CD4-positive, alpha-beta T cell (primary cell): ENCODE measurements around the gene RNF208. TPM values are rescaled to one million over a fixed set of nuclear protein-coding genes. Genes with fewer than 3 reads are reported as not detected.

Experiments
- ATAC-seq: fragments of 200-7000 bp; cut with Tn5 transposase; one replicate; pipeline ENCODE4 v1.10.0; 2022; ENCODE audit warnings: mild to moderate bottlenecking; ENCODE audit not compliant: poor library complexity
- CTCF ChIA-PET: fragments of 350-600 bp; sonication (Branson Sonifier 250); formaldehyde crosslinking; loops from one replicate; lab custom pipeline; 2021; ENCODE audit warnings: antibody characterized with exemption, inconsistent platforms; lab: Charles Lee
- POLR2A ChIA-PET: fragments of 350-600 bp; sonication (Branson Sonifier 250); formaldehyde crosslinking; loops from one replicate; lab custom pipeline; 2021; ENCODE audit warnings: antibody characterized with exemption, inconsistent platforms; lab: Charles Lee
- DNase-seq, 14 experiments: peaks; one replicate each; pipeline ENCODE4 v3.0.0-alpha.2; 2013 to 2020; ENCODE audit warnings: mixed read lengths in 2 of 14
- H3K27ac ChIP-seq, 2 donors: one replicate each; pipeline versions ENCODE4 v1.5.1 to v1.7.0; 2013; ENCODE audit warnings: low read length in 2 of 2, low read depth in 1 of 2, mild to moderate bottlenecking in 1 of 2
- H3K27me3 ChIP-seq, 2 experiments: 1 replicate in 1 of 2; 2 replicates in 1 of 2; pipeline versions ENCODE4 v1.6.1 to v1.7.0; 2013; ENCODE audit warnings: low read length in 2 of 2, control low read depth in 1 of 2, mild to moderate bottlenecking in 1 of 2, moderate library complexity in 1 of 2; ENCODE audit not compliant: insufficient read depth in 2 of 2, control insufficient read depth in 1 of 2
- H3K36me3 ChIP-seq: one replicate; pipeline ENCODE4 v1.6.1; 2013; ENCODE audit warnings: low read length, control low read depth; ENCODE audit not compliant: insufficient read depth
- H3K4me1 ChIP-seq: one replicate; pipeline ENCODE4 v1.6.1; 2013; ENCODE audit warnings: low read length, control low read depth; ENCODE audit not compliant: insufficient read depth
- H3K4me3 ChIP-seq: one replicate; pipeline ENCODE4 v1.5.1; 2013; ENCODE audit warnings: mild to moderate bottlenecking, low read length, moderate library complexity
- H3K9me3 ChIP-seq, 2 experiments: 1 replicate in 1 of 2; 2 replicates in 1 of 2; pipeline versions ENCODE4 v1.6.1 to v1.7.0; 2013; ENCODE audit warnings: low read length in 2 of 2, mild to moderate bottlenecking in 2 of 2, control low read depth in 1 of 2, moderate library complexity in 1 of 2; ENCODE audit not compliant: control insufficient read depth in 1 of 2, insufficient read depth in 1 of 2
- H3K27ac Mint-ChIP-seq: one replicate; pipeline ENCODE4 v1.8.0; 2020; ENCODE audit warnings: mixed read lengths
- H3K27me3 Mint-ChIP-seq: one replicate; pipeline ENCODE4 v1.8.0; 2021; ENCODE audit warnings: mixed read lengths
- H3K36me3 Mint-ChIP-seq: one replicate; pipeline ENCODE4 v1.8.0; 2021; ENCODE audit warnings: low read depth, mixed read lengths
- H3K4me1 Mint-ChIP-seq: one replicate; pipeline ENCODE4 v1.8.0; 2021; ENCODE audit warnings: low read depth, mixed read lengths
- H3K4me3 Mint-ChIP-seq: one replicate; pipeline ENCODE4 v1.8.0; 2020; ENCODE audit warnings: mild to moderate bottlenecking, mixed read lengths
- H3K9me3 Mint-ChIP-seq: one replicate; pipeline ENCODE4 v1.8.0; 2020; ENCODE audit warnings: mixed read lengths
- intact Hi-C, 2 experiments: fragments of 100-400 bp; cut with DNase I in 1 of 2; cut with micrococcal nuclease in 1 of 2; formaldehyde crosslinking; loops; one replicate each; pipeline versions ENCODE4 v1.15.1 to v1.9.0; 2023 to 2025; cut with DNase I, micrococcal nuclease
- total RNA-seq, 174 experiments: library from RNA in 2 of 174; stranded (reverse) in 2 of 174; gene quantifications; one replicate each; pipeline ENCODE4 v1.2.3 and lab custom pipeline; 2021 to 2026
- TF ChIP-seq, protein P1 (sequence below): fragments of 200-600 bp; IDR thresholded peaks from one replicate; pipeline ENCODE4 v1.8.0; 2022; ENCODE audit warnings: antibody characterized with exemption, mild to moderate bottlenecking

Gene RNF208
- total RNA-seq, 2 experiments from 2014 or later: 0.66 to 0.67 TPM

DNA sequence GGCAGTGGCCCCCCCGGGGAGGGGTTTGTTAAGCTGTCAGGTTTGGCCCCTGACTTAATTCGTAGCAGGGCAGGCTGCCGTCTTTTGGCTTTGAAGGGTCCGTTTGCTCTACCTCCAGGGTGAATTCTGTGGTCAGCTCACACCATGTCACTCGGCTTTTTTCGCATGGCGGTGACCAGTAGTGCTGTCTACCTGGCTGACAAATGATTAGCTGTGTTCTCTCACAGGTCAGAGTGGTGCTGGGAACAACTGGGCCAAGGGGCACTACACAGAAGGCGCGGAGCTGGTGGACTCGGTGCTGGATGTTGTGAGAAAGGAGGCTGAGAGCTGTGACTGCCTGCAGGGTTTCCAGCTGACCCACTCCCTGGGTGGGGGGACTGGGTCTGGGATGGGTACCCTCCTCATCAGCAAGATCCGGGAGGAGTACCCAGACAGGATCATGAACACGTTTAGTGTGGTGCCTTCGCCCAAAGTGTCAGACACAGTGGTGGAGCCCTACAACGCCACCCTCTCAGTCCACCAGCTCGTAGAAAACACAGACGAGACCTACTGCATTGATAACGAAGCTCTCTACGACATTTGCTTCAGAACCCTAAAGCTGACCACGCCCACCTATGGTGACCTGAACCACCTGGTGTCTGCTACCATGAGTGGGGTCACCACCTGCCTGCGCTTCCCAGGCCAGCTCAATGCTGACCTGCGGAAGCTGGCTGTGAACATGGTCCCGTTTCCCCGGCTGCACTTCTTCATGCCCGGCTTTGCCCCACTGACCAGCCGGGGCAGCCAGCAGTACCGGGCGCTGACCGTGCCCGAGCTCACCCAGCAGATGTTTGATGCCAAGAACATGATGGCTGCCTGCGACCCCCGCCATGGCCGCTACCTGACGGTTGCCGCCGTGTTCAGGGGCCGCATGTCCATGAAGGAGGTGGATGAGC, 20.5 kb upstream of the RNF208 start:
- Histone ChIP-seq H3K27me3 (no peaks in the 10 kb centered on the region), H3K9me3 (no peaks in the 10 kb centered on the region), H3K4me1 (peaks cover 49% of the 10 kb centered on the region), H3K36me3 (peaks cover 21% of the 10 kb centered on the region), H3K4me3 (peak overlapping the region; percentile 68), H3K27ac (peak overlapping the region in 1 of 2 donors; percentile 53)
- TF ChIP-seq, protein P1, sequence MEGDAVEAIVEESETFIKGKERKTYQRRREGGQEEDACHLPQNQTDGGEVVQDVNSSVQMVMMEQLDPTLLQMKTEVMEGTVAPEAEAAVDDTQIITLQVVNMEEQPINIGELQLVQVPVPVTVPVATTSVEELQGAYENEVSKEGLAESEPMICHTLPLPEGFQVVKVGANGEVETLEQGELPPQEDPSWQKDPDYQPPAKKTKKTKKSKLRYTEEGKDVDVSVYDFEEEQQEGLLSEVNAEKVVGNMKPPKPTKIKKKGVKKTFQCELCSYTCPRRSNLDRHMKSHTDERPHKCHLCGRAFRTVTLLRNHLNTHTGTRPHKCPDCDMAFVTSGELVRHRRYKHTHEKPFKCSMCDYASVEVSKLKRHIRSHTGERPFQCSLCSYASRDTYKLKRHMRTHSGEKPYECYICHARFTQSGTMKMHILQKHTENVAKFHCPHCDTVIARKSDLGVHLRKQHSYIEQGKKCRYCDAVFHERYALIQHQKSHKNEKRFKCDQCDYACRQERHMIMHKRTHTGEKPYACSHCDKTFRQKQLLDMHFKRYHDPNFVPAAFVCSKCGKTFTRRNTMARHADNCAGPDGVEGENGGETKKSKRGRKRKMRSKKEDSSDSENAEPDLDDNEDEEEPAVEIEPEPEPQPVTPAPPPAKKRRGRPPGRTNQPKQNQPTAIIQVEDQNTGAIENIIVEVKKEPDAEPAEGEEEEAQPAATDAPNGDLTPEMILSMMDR: no peak
- H3K36me3 Mint-ChIP-seq: peaks cover 22% of the 10 kb centered on the region
- ATAC-seq: no peak
- H3K4me1 Mint-ChIP-seq: peaks cover 17% of the 10 kb centered on the region
- ChIA-PET CTCF (interaction anchor here (1.3 kb wide), 1 partner anchor 12 kb away, joined by 4 read pairs; the partner anchor contains the start of gene NELFB), POLR2A (interaction anchor here (0.8 to 3.3 kb wide), 6 partner anchors 11 to 156 kb away, joined by 3 to 27 read pairs (median 6); partner anchors contain the start of genes DPP7, MAN1B1, NELFB and TPRN)
- H3K27me3 Mint-ChIP-seq: no peaks in the 10 kb centered on the region
- peak overlapping the region; percentile 89 for H3K27ac Mint-ChIP-seq
- intact Hi-C loops: no loop called here
- DNase-seq: peak in 2 of 14 experiments; percentile 18 to 21
- H3K4me3 Mint-ChIP-seq: peak overlapping the region; percentile 85
- no peaks in the 10 kb centered on the region for H3K9me3 Mint-ChIP-seq

DNA sequence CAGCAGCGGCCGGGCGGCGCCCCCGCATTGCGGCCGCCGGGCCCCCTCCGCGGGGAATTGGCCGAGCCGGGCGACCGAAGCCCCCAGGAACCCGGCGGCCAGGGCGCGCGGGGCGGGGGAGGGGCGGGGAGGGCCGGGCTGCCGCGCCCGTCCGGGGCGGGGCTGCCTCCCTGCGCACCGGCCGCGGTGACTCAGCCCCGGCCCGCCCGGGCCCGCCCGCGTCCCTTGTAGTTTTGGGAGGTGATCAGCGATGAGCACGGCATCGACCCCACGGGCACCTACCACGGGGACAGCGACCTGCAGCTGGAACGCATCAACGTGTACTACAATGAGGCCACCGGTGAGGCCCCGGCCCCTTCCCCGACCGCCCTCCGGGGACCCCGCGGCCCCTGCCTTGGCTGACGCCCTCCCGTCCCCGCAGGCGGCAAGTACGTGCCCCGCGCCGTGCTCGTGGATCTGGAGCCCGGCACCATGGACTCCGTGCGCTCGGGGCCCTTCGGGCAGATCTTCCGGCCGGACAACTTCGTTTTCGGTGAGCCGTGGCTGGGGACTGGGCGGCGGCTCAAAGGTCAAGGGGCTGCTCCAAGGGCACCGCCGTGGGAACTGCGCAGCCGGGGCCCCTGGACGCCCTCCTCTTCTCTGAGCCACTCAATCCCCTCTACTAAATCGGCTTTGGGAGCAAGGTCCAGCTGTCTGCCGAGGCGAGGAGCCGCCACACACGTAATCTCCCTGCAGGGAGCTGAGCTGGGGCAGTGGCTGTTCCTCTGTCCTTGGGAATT, 19.6 kb upstream of the RNF208 start:
- DNase-seq: peak in 13 of 14 experiments; percentile 43 to 84 (median 72)
- Mint-ChIP-seq H3K36me3 (peaks cover 22% of the 10 kb centered on the region), H3K4me3 (peak overlapping the region; percentile 85), H3K27me3 (no peaks in the 10 kb centered on the region), H3K4me1 (peaks cover 17% of the 10 kb centered on the region), H3K27ac (peak overlapping the region; percentile 89), H3K9me3 (no peaks in the 10 kb centered on the region)
- peak; percentile 14 for ATAC-seq
- TF ChIP-seq, protein P1: no peak
- H3K36me3 ChIP-seq: peaks cover 21% of the 10 kb centered on the region
- peak overlapping the region in 1 of 2 donors; percentile 53 for H3K27ac ChIP-seq
- ChIA-PET POLR2A (interaction anchor here (0.8 to 3.3 kb wide), 22 partner anchors 12 to 423 kb away, joined by 3 to 63 read pairs (median 8); partner anchors contain the start of genes ANAPC2, DPP7, EXD3 and MAN1B1), CTCF (interaction anchor here (1.3 to 1.8 kb wide), 2 partner anchors 13 to 52 kb away, joined by 4 to 5 read pairs; partner anchors contain the start of gene NELFB)
- intact Hi-C loops: loop anchor here in 1 of 2 experiments (1.0 kb wide), 1 partner anchor 14 kb away; the partner anchor contains the start of gene NELFB
- peak overlapping the region; percentile 68 for H3K4me3 ChIP-seq
- H3K27me3 ChIP-seq: no peaks in the 10 kb centered on the region
- peaks cover 57% of the 10 kb centered on the region for H3K4me1 ChIP-seq
- no peaks in the 10 kb centered on the region for H3K9me3 ChIP-seq
